Endothelial cell of umbilical vein (primary cell): ENCODE data around the gene RPAP3. TPM values are rescaled to one million over a fixed set of nuclear protein-coding genes. Genes with fewer than 3 reads are reported as not detected.

Source experiments
- BruUV-seq: library from RNA; stranded (reverse); fragments of 400-500 nt; replicated peaks from 2 replicates; lab custom pipeline; 2021; lab: Mats Ljungman, UMichigan
- CTCF ChIA-PET: fragments of 300-600, 350-600 bp; sonication (Branson Sonifier 250); formaldehyde crosslinking; loops from one replicate; lab custom pipeline; 2021; ENCODE audit warnings: antibody characterized with exemption, inconsistent platforms; lab: Charles Lee
- POLR2A ChIA-PET: fragments of 300-600, 350-600 bp; sonication (Branson Sonifier 250); formaldehyde crosslinking; loops from one replicate; lab custom pipeline; 2021; ENCODE audit warnings: antibody characterized with exemption, inconsistent platforms; lab: Charles Lee
- DNase-seq: peaks from one replicate; pipeline ENCODE4 v3.0.0-alpha.2; 2011; ENCODE audit warnings: low read depth, low spot score
- FAIRE-seq: peaks from 2 replicates; lab custom pipeline; 2011; peaks lifted over from hg19 to GRCh38; lab: Jason Lieb, UNC
- H2AFZ ChIP-seq: 2 replicates; pipeline ENCODE4 v1.6.0; 2012; ENCODE audit warnings: low read depth, low read length, control low read depth, inconsistent platforms
- H3K27ac ChIP-seq: 2 replicates; pipeline ENCODE4 v1.5.1; 2011; ENCODE audit warnings: low read depth, mild to moderate bottlenecking, control low read depth, low read length, moderate library complexity; ENCODE audit not compliant: insufficient read depth
- H3K27me3 ChIP-seq, 2 experiments: 2 replicates each; pipeline versions ENCODE4 v1.6.0 to v1.6.1; 2011; ENCODE audit warnings: low read length in 2 of 2, mixed read lengths in 1 of 2; ENCODE audit not compliant: control insufficient read depth in 2 of 2, insufficient read depth in 2 of 2
- H3K36me3 ChIP-seq, 2 experiments: 2 replicates in 1 of 2; 3 replicates in 1 of 2; pipeline ENCODE4 v1.5.1; 2011; ENCODE audit warnings: low read length in 2 of 2, mild to moderate bottlenecking in 1 of 2, moderate library complexity in 1 of 2; ENCODE audit not compliant: control insufficient read depth in 2 of 2, insufficient read depth in 2 of 2; ENCODE audit errors: extremely low read depth in 1 of 2
- H3K4me1 ChIP-seq: 3 replicates; pipeline ENCODE4 v1.5.1; 2011; ENCODE audit warnings: mild to moderate bottlenecking, low read length; ENCODE audit not compliant: control insufficient read depth, insufficient read depth; ENCODE audit errors: extremely low read depth
- H3K4me2 ChIP-seq: 2 replicates; pipeline ENCODE4 v1.6.1; 2011; ENCODE audit warnings: low read length, control low read depth, mixed read lengths; ENCODE audit not compliant: insufficient read depth
- H3K4me3 ChIP-seq, 3 experiments: fragments of 200-600 bp in 1 of 3; sonication (generic), shearing (Covaris generic) in 1 of 3; replicated peaks in 1 of 3; 2 replicates each; pipeline ENCODE4 v1.5.1; 2011 to 2016; ENCODE audit warnings: control low read depth in 3 of 3, low read length in 3 of 3, mild to moderate bottlenecking in 2 of 3, inconsistent platforms in 1 of 3, low read depth in 1 of 3, moderate library complexity in 1 of 3; ENCODE audit not compliant: insufficient read depth in 1 of 3
- H3K79me2 ChIP-seq: 2 replicates; pipeline ENCODE4 v1.6.0; 2012; ENCODE audit warnings: low read length, inconsistent platforms; ENCODE audit not compliant: control insufficient read depth, insufficient read depth
- H3K9ac ChIP-seq: replicated peaks from 2 replicates; pipeline ENCODE3; 2011; ENCODE audit warnings: low read length, control low read depth; ENCODE audit not compliant: insufficient read depth; ENCODE audit errors: extremely low read depth
- H3K9me1 ChIP-seq: replicated peaks from 3 replicates; pipeline ENCODE4 v1.6.0; 2011; ENCODE audit warnings: mild to moderate bottlenecking, low read length; ENCODE audit not compliant: control insufficient read depth, insufficient read depth; ENCODE audit errors: extremely low read depth
- H3K9me3 ChIP-seq: replicated peaks from 2 replicates; pipeline ENCODE4 v1.5.1; 2012; ENCODE audit warnings: low read length, inconsistent platforms; ENCODE audit not compliant: control insufficient read depth, insufficient read depth
- H4K20me1 ChIP-seq: replicated peaks from 2 replicates; pipeline ENCODE3; 2011; ENCODE audit warnings: mild to moderate bottlenecking, low read length; ENCODE audit not compliant: control insufficient read depth, insufficient read depth; ENCODE audit errors: extremely low read depth
- EZH2 ChIP-seq: IDR thresholded peaks from 2 replicates; pipeline ENCODE4 v1.6.1; 2012; ENCODE audit warnings: borderline replicate concordance, low read depth, mild to moderate bottlenecking, moderate library complexity, low read length, inconsistent platforms; ENCODE audit not compliant: severe bottlenecking
- FOS ChIP-seq: IDR thresholded peaks from 2 replicates; pipeline ENCODE4 v1.6.1; 2011; ENCODE audit warnings: mild to moderate bottlenecking, low read length, moderate library complexity, borderline replicate concordance; ENCODE audit not compliant: insufficient read depth
- GATA2 ChIP-seq: IDR thresholded peaks from 2 replicates; pipeline ENCODE4 v1.7.0; 2011; ENCODE audit warnings: low read depth, mild to moderate bottlenecking, moderate library complexity, mixed read lengths, low read length; ENCODE audit not compliant: insufficient read length, insufficient read depth
- JUN ChIP-seq: IDR thresholded peaks from 2 replicates; pipeline ENCODE4 v1.6.1; 2011; ENCODE audit warnings: borderline replicate concordance, low read depth; ENCODE audit not compliant: insufficient read length, insufficient read depth
- MAX ChIP-seq: IDR thresholded peaks from 2 replicates; pipeline ENCODE4 v1.6.1; 2011; ENCODE audit not compliant: insufficient read depth, insufficient read length
- MYC ChIP-seq: IDR thresholded peaks from one replicate; pipeline ENCODE4 v1.6.1; 2011; ENCODE audit warnings: mild to moderate bottlenecking, low read depth, low read length
- POLR2A ChIP-seq: IDR thresholded peaks from 2 replicates; pipeline ENCODE4 v1.6.1; 2012; ENCODE audit warnings: low read depth, mild to moderate bottlenecking, control low read depth, low read length
- POLR2AphosphoS5 ChIP-seq: IDR thresholded peaks from 2 replicates; pipeline ENCODE4 v1.6.1; 2012; ENCODE audit warnings: low read depth, mild to moderate bottlenecking, control low read depth, low read length, moderate library complexity; ENCODE audit not compliant: insufficient read depth
- dilution Hi-C: fragments of 300-500 bp; cut with MboI; formaldehyde crosslinking; loops from one replicate; pipeline ENCODE4 v1.15.0; 2019; ENCODE audit warnings: low sequenced_read_pairs; ENCODE audit not compliant: extremely low pct_ligation_motif_present
- intact Hi-C: fragments of 100-400 bp; cut with micrococcal nuclease; formaldehyde crosslinking; loops from one replicate; pipeline ENCODE4 v1.10.0; 2022
- polyA plus RNA-seq, 4 experiments: library from polyadenylated mRNA; depleted of rRNA in 3 of 4; stranded (reverse) in 3 of 4; unstranded in 1 of 4; fragments of >200 nt; gene quantifications; 2 replicates each; pipeline versions ENCODE4 v1.2.1 to v1.2.3, GENCODE V29; 2011 to 2012; ENCODE audit warnings: missing spikeins in 1 of 4
- total RNA-seq: library from RNA; stranded (reverse); gene quantifications from 2 replicates; pipeline ENCODE4 v1.2.3, GENCODE V29; 2021
- TF ChIP-seq, protein P1 (sequence below), 2 donors: IDR thresholded peaks; 1 replicate in 1 of 2; 2 replicates in 1 of 2; pipeline ENCODE4 v1.5.1; 2011; ENCODE audit warnings: low read length in 2 of 2, mild to moderate bottlenecking in 2 of 2, moderate library complexity in 2 of 2, control low read depth in 1 of 2, inconsistent platforms in 1 of 2, low read depth in 1 of 2; ENCODE audit not compliant: insufficient read depth in 1 of 2; ENCODE audit errors: extremely low read depth in 1 of 2

RPAP3 gene
- total and polyA plus RNA-seq, 2 donors (not counting 3 experiments of a cell fraction or from before 2014, with no cell fraction given) = 3.9 to 29.8 TPM

DNA sequence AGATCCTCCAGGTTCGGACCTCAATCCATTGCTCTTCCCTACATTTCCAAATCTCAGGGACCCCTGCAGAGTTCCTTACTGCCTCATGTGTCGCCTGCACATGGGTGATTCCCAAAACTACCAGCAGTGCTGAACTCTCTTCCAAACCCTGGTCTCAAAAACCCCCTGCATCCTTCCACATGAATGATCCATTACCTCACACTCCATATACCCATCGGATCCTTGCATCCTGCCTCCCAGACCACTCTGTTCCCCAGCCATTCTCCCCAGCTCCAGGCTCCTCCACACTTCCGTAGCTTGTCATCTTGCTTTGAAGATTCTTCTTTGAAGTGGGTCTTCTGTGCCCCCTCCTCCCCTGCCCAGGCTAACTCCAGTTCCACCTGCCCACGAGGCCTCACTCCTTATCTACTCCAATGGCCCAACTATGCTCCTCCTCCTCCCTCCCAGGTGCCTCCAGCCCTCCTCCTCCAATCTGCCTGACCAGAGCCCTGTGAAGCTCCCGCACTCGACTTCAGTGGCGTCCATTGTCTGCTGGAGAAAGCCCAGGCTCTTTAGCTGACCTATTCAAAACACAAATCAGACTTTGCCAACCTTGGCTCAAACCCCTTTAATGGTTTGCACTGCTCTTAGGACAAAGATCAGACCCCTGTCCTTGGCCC is 39.1 kb upstream of the RPAP3 start:
- TF ChIP-seq MYC = no peak
- Histone ChIP-seq H3K9me1 (no peaks in the 10 kb centered on the region), H3K9ac (no peak overlapping the region), H3K4me2 (no peak overlapping the region), H3K27me3 (no peaks in the 10 kb centered on the region), H4K20me1 (no peaks in the 10 kb centered on the region), H3K9me3 (no peaks in the 10 kb centered on the region), H3K36me3 (peaks cover 6 to 37% of the 10 kb centered on the region in 2 experiments), H3K27ac (no peak overlapping the region), H3K4me1 (peaks cover 11% of the 10 kb centered on the region), H3K79me2 (no peaks in the 10 kb centered on the region), H2AFZ (no peak overlapping the region), H3K4me3 (no peak overlapping the region)
- BruUV-seq = no TSS peak
- DNase-seq (no peak), FAIRE-seq (no peak)
- ChIA-PET CTCF (interaction anchor here (0.9 to 10.4 kb wide), 6 partner anchors 12 to 95 kb away, joined by 5 to 385 read pairs (median 134); partner anchors contain the start of genes RAPGEF3 and SLC48A1), POLR2A (no interaction called here)
- intact Hi-C loops (no loop called here), dilution Hi-C loops (no loop called here)

DNA sequence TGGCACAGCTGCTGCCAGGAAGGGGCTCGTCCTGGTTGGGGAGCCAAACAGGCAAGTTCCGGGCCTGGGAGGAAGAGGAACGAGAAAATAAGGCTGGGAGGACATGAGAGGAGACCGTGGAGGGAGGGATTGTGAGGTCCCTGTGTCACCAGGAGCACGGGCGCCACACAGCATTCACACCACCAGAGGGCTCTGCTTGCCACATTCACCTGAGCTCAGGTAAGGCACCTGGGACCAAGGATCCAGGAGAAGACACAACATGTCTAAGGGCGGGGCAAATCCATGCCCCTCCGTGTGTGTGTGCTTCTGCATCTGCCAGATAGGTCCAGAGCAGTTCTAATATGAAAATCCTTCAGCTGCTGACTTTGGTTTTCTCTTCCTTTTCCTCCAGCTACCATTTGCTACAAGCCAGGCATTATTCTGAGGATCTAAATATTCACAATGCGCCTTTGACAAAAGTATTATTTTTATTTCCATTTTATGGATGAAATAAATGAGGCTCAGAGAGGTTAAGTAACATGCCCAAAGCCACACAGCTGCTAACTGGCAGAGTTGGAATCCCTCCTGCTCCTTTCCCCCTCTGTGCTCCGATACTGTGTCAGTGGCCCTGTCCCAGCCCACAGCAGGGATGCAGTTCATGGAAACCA is 38.3 kb upstream of the RPAP3 start:
- Histone ChIP-seq H3K79me2 (no peaks in the 10 kb centered on the region), H2AFZ (no peak overlapping the region), H4K20me1 (no peaks in the 10 kb centered on the region), H3K4me3 (no peak overlapping the region), H3K4me2 (no peak overlapping the region), H3K9me1 (no peaks in the 10 kb centered on the region), H3K27me3 (no peaks in the 10 kb centered on the region), H3K27ac (no peak overlapping the region), H3K4me1 (peaks cover 11% of the 10 kb centered on the region), H3K9me3 (no peaks in the 10 kb centered on the region), H3K9ac (no peak overlapping the region), H3K36me3 (peaks cover 3 to 36% of the 10 kb centered on the region in 2 experiments)
- intact Hi-C loops = no loop called here
- CTCF ChIA-PET = interaction anchor here (0.9 to 10.4 kb wide), 7 partner anchors 11 to 95 kb away, joined by 5 to 385 read pairs (median 133); partner anchors contain the start of genes RAPGEF3 and SLC48A1
- FAIRE-seq (no peak), DNase-seq (no peak)
- no TSS peak for BruUV-seq
- POLR2A ChIA-PET = interaction anchor here (1.9 kb wide), 1 partner anchor 14 kb away, joined by 8 read pairs; the partner anchor contains the start of gene RAPGEF3
- dilution Hi-C loops = no loop called here
- TF ChIP-seq JUN (no peak), GATA2 (no peak), FOS (no peak), POLR2A (peak; percentile 41), MAX (no peak), EZH2 (no peak), MYC (no peak), POLR2AphosphoS5 (peak; percentile 10)
- TF ChIP-seq, protein P1, sequence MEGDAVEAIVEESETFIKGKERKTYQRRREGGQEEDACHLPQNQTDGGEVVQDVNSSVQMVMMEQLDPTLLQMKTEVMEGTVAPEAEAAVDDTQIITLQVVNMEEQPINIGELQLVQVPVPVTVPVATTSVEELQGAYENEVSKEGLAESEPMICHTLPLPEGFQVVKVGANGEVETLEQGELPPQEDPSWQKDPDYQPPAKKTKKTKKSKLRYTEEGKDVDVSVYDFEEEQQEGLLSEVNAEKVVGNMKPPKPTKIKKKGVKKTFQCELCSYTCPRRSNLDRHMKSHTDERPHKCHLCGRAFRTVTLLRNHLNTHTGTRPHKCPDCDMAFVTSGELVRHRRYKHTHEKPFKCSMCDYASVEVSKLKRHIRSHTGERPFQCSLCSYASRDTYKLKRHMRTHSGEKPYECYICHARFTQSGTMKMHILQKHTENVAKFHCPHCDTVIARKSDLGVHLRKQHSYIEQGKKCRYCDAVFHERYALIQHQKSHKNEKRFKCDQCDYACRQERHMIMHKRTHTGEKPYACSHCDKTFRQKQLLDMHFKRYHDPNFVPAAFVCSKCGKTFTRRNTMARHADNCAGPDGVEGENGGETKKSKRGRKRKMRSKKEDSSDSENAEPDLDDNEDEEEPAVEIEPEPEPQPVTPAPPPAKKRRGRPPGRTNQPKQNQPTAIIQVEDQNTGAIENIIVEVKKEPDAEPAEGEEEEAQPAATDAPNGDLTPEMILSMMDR (IDR thresholded peaks at IDR 0.05; ENCODE audit: extremely low read depth in 1 of 2, insufficient read depth in 1 of 2, low read depth in 1 of 2, low read length in 2 of 2) = peak; percentile 23 to 62
